CD14-positive monocyte (primary cell): ENCODE results near the gene H6PD. TPM values are rescaled to one million over a fixed set of nuclear protein-coding genes. Genes with fewer than 3 reads are reported as not detected.
A peak's percentile ranks its signal among the peaks of the same experiment; 100 is the strongest.

Experiments used
- DNase-seq, 3 donors: peaks; one replicate each; pipeline ENCODE4 v3.0.0-alpha.2; 2011 to 2022
- H2AFZ ChIP-seq: 2 replicates; pipeline ENCODE4 v1.6.0; 2012; ENCODE audit warnings: mild to moderate bottlenecking, low read depth, low read length, inconsistent platforms; ENCODE audit not compliant: insufficient read depth, poor library complexity, severe bottlenecking
- H3K27ac ChIP-seq, 2 donors: 1 replicate in 1 of 2; 2 replicates in 1 of 2; pipeline ENCODE4 v1.5.1; 2012 to 2013; ENCODE audit warnings: low read length in 2 of 2, control low read depth in 1 of 2, inconsistent platforms in 1 of 2, low read depth in 1 of 2, mild to moderate bottlenecking in 1 of 2
- H3K27me3 ChIP-seq, 2 donors: one replicate each; pipeline versions ENCODE4 v1.6.0 to v1.6.1; 2011 to 2013; ENCODE audit warnings: low read length in 2 of 2; ENCODE audit not compliant: control insufficient read depth in 2 of 2, insufficient read depth in 2 of 2
- H3K36me3 ChIP-seq, 2 donors: replicated peaks in 1 of 2; 1 replicate in 1 of 2; 2 replicates in 1 of 2; pipeline versions ENCODE4 v1.5.1 to v1.6.1; 2012 to 2013; ENCODE audit warnings: low read length in 2 of 2, control low read depth in 1 of 2, inconsistent platforms in 1 of 2, mild to moderate bottlenecking in 1 of 2; ENCODE audit not compliant: insufficient read depth in 2 of 2, control insufficient read depth in 1 of 2
- H3K4me1 ChIP-seq, 2 donors: 1 replicate in 1 of 2; 2 replicates in 1 of 2; pipeline versions ENCODE4 v1.5.1 to v1.6.1; 2012 to 2013; ENCODE audit warnings: low read length in 2 of 2, control low read depth in 1 of 2, inconsistent platforms in 1 of 2, mild to moderate bottlenecking in 1 of 2, moderate library complexity in 1 of 2; ENCODE audit not compliant: insufficient read depth in 2 of 2, control insufficient read depth in 1 of 2
- H3K4me2 ChIP-seq: replicated peaks from 2 replicates; pipeline ENCODE3; 2012; ENCODE audit warnings: low read length, moderate library complexity, mild to moderate bottlenecking; ENCODE audit not compliant: poor library complexity, severe bottlenecking; ENCODE audit errors: extremely low read depth
- H3K4me3 ChIP-seq, 3 experiments: fragments of 200-600 bp in 1 of 3; sonication (generic) in 1 of 3; replicated peaks in 1 of 3; 1 replicate in 2 of 3; 2 replicates in 1 of 3; pipeline ENCODE4 v1.5.1; 2011 to 2013; ENCODE audit warnings: low read length in 3 of 3, mild to moderate bottlenecking in 3 of 3, control low read depth in 2 of 3, low read depth in 2 of 3, inconsistent platforms in 1 of 3, moderate library complexity in 1 of 3
- H3K79me2 ChIP-seq: 2 replicates; pipeline ENCODE4 v1.6.0; 2012; ENCODE audit warnings: mild to moderate bottlenecking, control low read depth, inconsistent platforms, low read length, moderate library complexity; ENCODE audit not compliant: insufficient read depth
- H3K9ac ChIP-seq: 2 replicates; pipeline ENCODE4 v1.6.0; 2017; ENCODE audit warnings: low read length, mild to moderate bottlenecking; ENCODE audit not compliant: insufficient read depth, poor library complexity, severe bottlenecking
- H3K9me3 ChIP-seq, 2 donors: replicated peaks in 1 of 2; 1 replicate in 1 of 2; 2 replicates in 1 of 2; pipeline versions ENCODE4 v1.5.1 to v1.6.1; 2012 to 2013; ENCODE audit warnings: low read length in 2 of 2, control low read depth in 1 of 2; ENCODE audit not compliant: control insufficient read depth in 1 of 2, insufficient read depth in 1 of 2
- H4K20me1 ChIP-seq: 2 replicates; pipeline ENCODE4 v1.6.0; 2012; ENCODE audit warnings: mild to moderate bottlenecking, low read length, control low read depth, moderate library complexity; ENCODE audit not compliant: insufficient read depth
- H3K27ac Mint-ChIP-seq, 7 donors: one replicate each; pipeline ENCODE4 v1.8.0; 2020; ENCODE audit warnings: mild to moderate bottlenecking in 7 of 7, mixed read lengths in 7 of 7, moderate library complexity in 6 of 7, inconsistent platforms in 2 of 7
- H3K27me3 Mint-ChIP-seq, 3 donors: one replicate each; pipeline ENCODE4 v1.8.0; 2021 to 2022; ENCODE audit warnings: low read depth in 3 of 3, mild to moderate bottlenecking in 3 of 3, mixed read lengths in 3 of 3, moderate library complexity in 3 of 3, inconsistent platforms in 1 of 3
- H3K36me3 Mint-ChIP-seq, 2 donors: one replicate each; pipeline ENCODE4 v1.8.0; 2020; ENCODE audit warnings: mixed read lengths in 2 of 2, inconsistent platforms in 1 of 2, mild to moderate bottlenecking in 1 of 2
- H3K4me1 Mint-ChIP-seq: one replicate; pipeline ENCODE4 v1.8.0; 2020; ENCODE audit warnings: mild to moderate bottlenecking, mixed read lengths
- H3K4me3 Mint-ChIP-seq, 2 donors: one replicate each; pipeline ENCODE4 v1.8.0; 2020; ENCODE audit warnings: mild to moderate bottlenecking in 2 of 2, mixed read lengths in 2 of 2, moderate library complexity in 1 of 2
- H3K9me3 Mint-ChIP-seq, 7 donors: one replicate each; pipeline ENCODE4 v1.8.0; 2020 to 2022; ENCODE audit warnings: mixed read lengths in 7 of 7, mild to moderate bottlenecking in 6 of 7, moderate library complexity in 6 of 7, inconsistent platforms in 2 of 7
- WGBS: methylation state at CpG from one replicate; pipeline ENCODE4 v1.1.5; 2013; ENCODE audit warnings: missing lambda C conversion rate; ENCODE audit not compliant: insufficient coverage; 5-methylcytosine and 5-hydroxymethylcytosine counted together
- intact Hi-C, 2 donors: fragments of 100-400 bp; cut with micrococcal nuclease; formaldehyde crosslinking; loops; one replicate each; pipeline versions ENCODE4 v1.15.0 to v1.15.1; 2023
- polyA plus RNA-seq, 3 donors: library from polyadenylated mRNA; depleted of rRNA in 1 of 3; unstranded in 2 of 3; stranded (reverse) in 1 of 3; fragments of 300-500 nt in 2 of 3; fragments of >200 nt in 1 of 3; fragmentation: Illumina TruSeq in 2 of 3; gene quantifications; 1 replicate in 2 of 3; 2 replicates in 1 of 3; pipeline ENCODE4 v1.2.3, GENCODE V29; 2012 to 2021
- TF ChIP-seq, protein P1 (sequence below): fragments of 200-600 bp; IDR thresholded peaks from one replicate; pipeline ENCODE4 v1.8.0; 2022; ENCODE audit warnings: antibody characterized with exemption, mild to moderate bottlenecking

H6PD gene
- polyA plus RNA-seq, 3 donors: 8.6 to 15.9 (median 11.4) TPM

- peak overlapping the region; percentile 63 for H3K4me2 ChIP-seq
- H3K27me3 ChIP-seq: peaks cover 18 to 35% of the 10 kb centered on the region in 2 donors
- H4K20me1 ChIP-seq: no peaks in the 10 kb centered on the region
- no peaks in the 10 kb centered on the region for H3K36me3 ChIP-seq
- intact Hi-C loops: loop anchor here (1.0 to 5.0 kb wide), 2 partner anchors 53 to 85 kb away; no protein-coding TSS in a partner anchor
- H3K27ac Mint-ChIP-seq: peak overlapping the region in 1 of 7 donors; percentile 50
- H3K4me1 Mint-ChIP-seq: peaks cover 36% of the 10 kb centered on the region
- H3K27ac ChIP-seq: no peak overlapping the region
- 84% methylated on average over 8 of the region's 8 CpGs for WGBS
- H3K36me3 Mint-ChIP-seq: peaks cover 0 to 3% of the 10 kb centered on the region in 2 donors
- H3K9me3 ChIP-seq: peaks cover 0 to 5% of the 10 kb centered on the region in 2 donors
- TF ChIP-seq, protein P1, sequence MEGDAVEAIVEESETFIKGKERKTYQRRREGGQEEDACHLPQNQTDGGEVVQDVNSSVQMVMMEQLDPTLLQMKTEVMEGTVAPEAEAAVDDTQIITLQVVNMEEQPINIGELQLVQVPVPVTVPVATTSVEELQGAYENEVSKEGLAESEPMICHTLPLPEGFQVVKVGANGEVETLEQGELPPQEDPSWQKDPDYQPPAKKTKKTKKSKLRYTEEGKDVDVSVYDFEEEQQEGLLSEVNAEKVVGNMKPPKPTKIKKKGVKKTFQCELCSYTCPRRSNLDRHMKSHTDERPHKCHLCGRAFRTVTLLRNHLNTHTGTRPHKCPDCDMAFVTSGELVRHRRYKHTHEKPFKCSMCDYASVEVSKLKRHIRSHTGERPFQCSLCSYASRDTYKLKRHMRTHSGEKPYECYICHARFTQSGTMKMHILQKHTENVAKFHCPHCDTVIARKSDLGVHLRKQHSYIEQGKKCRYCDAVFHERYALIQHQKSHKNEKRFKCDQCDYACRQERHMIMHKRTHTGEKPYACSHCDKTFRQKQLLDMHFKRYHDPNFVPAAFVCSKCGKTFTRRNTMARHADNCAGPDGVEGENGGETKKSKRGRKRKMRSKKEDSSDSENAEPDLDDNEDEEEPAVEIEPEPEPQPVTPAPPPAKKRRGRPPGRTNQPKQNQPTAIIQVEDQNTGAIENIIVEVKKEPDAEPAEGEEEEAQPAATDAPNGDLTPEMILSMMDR: no peak
- peaks cover 39 to 46% (median 40%) of the 10 kb centered on the region in 3 donors for H3K27me3 Mint-ChIP-seq
- peaks cover 0 to 7% (median 3%) of the 10 kb centered on the region in 7 donors for H3K9me3 Mint-ChIP-seq
- no peak overlapping the region for H3K9ac ChIP-seq
- H3K4me3 Mint-ChIP-seq: peak overlapping the region in 1 of 2 donors; percentile 15
- H3K4me3 ChIP-seq: no peak overlapping the region
- no peaks in the 10 kb centered on the region for H3K79me2 ChIP-seq
- peaks cover 17 to 24% of the 10 kb centered on the region in 2 donors for H3K4me1 ChIP-seq
- DNase-seq: no peak
- peak overlapping the region; percentile 44 for H2AFZ ChIP-seq
These were observed 38.9 kb upstream of the H6PD start for GRCh38 chr1:9195651-9196050.

DNA sequence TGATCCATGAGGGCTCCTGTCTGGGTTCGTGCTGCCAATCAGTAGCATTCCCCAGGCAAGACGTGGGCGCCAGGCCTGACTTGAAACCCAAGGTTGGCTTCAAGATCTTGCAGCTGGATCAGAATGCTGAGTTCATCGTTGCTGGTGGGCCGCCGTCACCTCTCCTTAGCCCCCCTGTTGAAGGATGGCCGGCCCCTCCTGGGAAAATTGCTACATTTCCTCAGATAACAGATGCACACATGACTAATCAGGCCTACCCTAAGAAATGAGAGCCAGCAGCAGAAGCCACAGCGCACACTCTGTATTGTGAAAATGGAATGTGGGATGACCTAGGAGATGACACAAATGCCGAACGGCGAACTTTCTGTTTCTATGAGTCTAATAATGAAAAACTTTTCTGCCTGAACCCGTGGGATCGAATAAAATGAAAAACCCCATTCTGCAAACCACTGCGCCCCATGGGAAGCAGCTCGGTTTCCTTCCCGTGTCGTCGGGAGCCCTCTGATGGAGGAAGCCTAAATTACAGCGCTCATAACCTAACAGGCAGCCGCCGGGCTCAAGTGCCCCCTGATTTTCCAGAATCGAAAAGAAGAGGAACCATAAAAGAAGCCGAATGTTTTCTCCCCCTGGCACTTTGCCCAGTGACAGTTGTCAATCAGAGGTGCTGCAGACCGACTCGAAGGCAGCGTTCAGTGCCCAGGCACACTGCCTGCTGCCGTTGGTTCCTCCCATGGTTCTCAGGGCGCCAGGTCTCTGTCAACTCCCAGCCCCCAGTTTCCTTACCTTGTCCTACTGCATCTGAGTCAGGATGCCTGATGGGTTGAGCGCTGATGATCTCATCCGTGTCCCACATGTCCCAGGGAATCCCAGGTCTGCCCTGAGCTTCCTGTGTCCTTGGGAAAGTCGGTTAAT, 38.2 kb upstream of the H6PD start:
- peak overlapping the region; percentile 35 to 85 (median 62) for H3K27ac Mint-ChIP-seq
- intact Hi-C loops: loop anchor here (1.0 to 5.0 kb wide), 2 partner anchors 54 to 86 kb away; no protein-coding TSS in a partner anchor

More for the DNA sequence above, 38.2 kb upstream of the H6PD start:
- Histone ChIP-seq H3K27me3 (peaks cover 25 to 43% of the 10 kb centered on the region in 2 donors), H3K9ac (no peak overlapping the region), H3K79me2 (no peaks in the 10 kb centered on the region), H3K27ac (no peak overlapping the region), H3K4me2 (peak overlapping the region; percentile 63), H3K36me3 (no peaks in the 10 kb centered on the region), H3K4me3 (peak overlapping the region in 1 of 3 experiments; percentile 51), H3K9me3 (peaks cover 0 to 12% of the 10 kb centered on the region in 2 donors), H2AFZ (peak overlapping the region; percentile 44), H3K4me1 (peaks cover 19 to 28% of the 10 kb centered on the region in 2 donors), H4K20me1 (no peaks in the 10 kb centered on the region)
- Mint-ChIP-seq H3K4me1 (peaks cover 40% of the 10 kb centered on the region), H3K9me3 (peaks cover 0 to 9% (median 4%) of the 10 kb centered on the region in 7 donors), H3K4me3 (peak overlapping the region; percentile 66 to 83), H3K36me3 (peaks cover 2 to 3% of the 10 kb centered on the region in 2 donors), H3K27me3 (peaks cover 42 to 53% (median 43%) of the 10 kb centered on the region in 3 donors)
- 5% methylated on average over 23 of the region's 31 CpGs for WGBS
- TF ChIP-seq, protein P1: peak; percentile 86
- peak; percentile 57 to 74 (median 64) for DNase-seq
